Measurements from ENCODE around the gene TMEM167A. TPM values are rescaled to one million over a fixed set of nuclear protein-coding genes. Genes with fewer than 3 reads are reported as not detected.

TMEM167A gene
- total and polyA plus RNA-seq, 2 of the 8 experiments (the other 6 are each of a cell fraction or from before 2014, with no cell fraction given) = 50.6 to 178 TPM

GRCh38 chr5:83077662-83078261 is 568 bp upstream of the TMEM167A start (continued):
- TF ChIP-seq TAF7 (optimal IDR thresholded peaks at IDR 0.05; ENCODE audit: borderline replicate concordance, low read depth, low read length) (no peak), RXRA (IDR thresholded peaks at IDR 0.05; ENCODE audit: insufficient read depth, low read depth, low read length) (no peak), GABPA (IDR thresholded peaks at IDR 0.05; ENCODE audit: borderline replicate concordance, insufficient read depth, low read length) (no peak), POLR2AphosphoS5 (IDR thresholded peaks at IDR 0.05; ENCODE audit: low read depth, low read length) (peak; percentile 64; the same call in 1 of the 2 replicates), EP300 (IDR thresholded peaks at IDR 0.05; ENCODE audit: borderline replicate concordance in 1 of 2, low read depth in 2 of 2, low read length in 2 of 2) (no peak), EZH2 (IDR thresholded peaks at IDR 0.05; ENCODE audit: low read depth, low read length, severe bottlenecking) (no peak), EGR1 (IDR thresholded peaks at IDR 0.05; ENCODE audit: borderline replicate concordance, low read depth, low read length) (no peak), JUND (IDR thresholded peaks at IDR 0.05; ENCODE audit: low read length) (no peak), SRF (IDR thresholded peaks at IDR 0.05; ENCODE audit: low read depth, low read length) (no peak), TCF12 (IDR thresholded peaks at IDR 0.05; ENCODE audit: low read depth, low read length) (no peak), SIN3A (conservative IDR thresholded peaks at IDR 0.05 in 1 of 2, IDR thresholded peaks at IDR 0.05 in 1 of 2; ENCODE audit: low read depth in 1 of 2, low read length in 2 of 2) (peak in 1 of 2 experiments; percentile 13; a peak in 1 of 4 replicates), SP1 (IDR thresholded peaks at IDR 0.05; ENCODE audit: low read depth, low read length) (no peak), ATF3 (IDR thresholded peaks at IDR 0.05; ENCODE audit: insufficient read depth, low read depth, low read length) (no peak), SP2 (IDR thresholded peaks at IDR 0.05; ENCODE audit: low read length) (no peak), E2F6 (IDR thresholded peaks at IDR 0.05) (no peak), CREB1 (IDR thresholded peaks at IDR 0.05) (no peak), SUZ12 (IDR thresholded peaks at IDR 0.05; ENCODE audit: low read length) (no peak), CBX8 (IDR thresholded peaks at IDR 0.05; ENCODE audit: borderline replicate concordance, low read depth, low read length) (no peak), KDM5A (IDR thresholded peaks at IDR 0.05; ENCODE audit: low read length) (no peak), NRF1 (IDR thresholded peaks at IDR 0.05; ENCODE audit: low read depth, low read length) (no peak), TEAD4 (IDR thresholded peaks at IDR 0.05; ENCODE audit: low read depth, low read length) (no peak), RNF2 (IDR thresholded peaks at IDR 0.05; ENCODE audit: borderline replicate concordance, low read depth, low read length, missing control alignments, poor library complexity, severe bottlenecking) (no peak), SP4 (IDR thresholded peaks at IDR 0.05; ENCODE audit: low read length) (no peak), MAFK (IDR thresholded peaks at IDR 0.05; ENCODE audit: low read depth, low read length) (no peak)

Data from H1 (cell line).